Suprapubic skin (tissue), 4 donors: ENCODE measurements around the gene NDUFV3. TPM values are rescaled to one million over a fixed set of nuclear protein-coding genes. Genes with fewer than 3 reads are reported as not detected.

ENCODE experiments used
- DNase-seq, 2 donors: peaks; one replicate each; pipeline ENCODE4 v3.0.0-alpha.2; 2019; ENCODE audit warnings: low spot score in 2 of 2
- H3K27ac ChIP-seq: fragments of 200-600 bp; sonication (generic); one replicate; pipeline ENCODE4 v1.5.1; 2019
- H3K27me3 ChIP-seq: fragments of 200-600 bp; sonication (generic); one replicate; pipeline ENCODE4 v1.5.1; 2019
- H3K36me3 ChIP-seq: fragments of 200-600 bp; sonication (generic); one replicate; pipeline ENCODE4 v1.5.1; 2019
- H3K4me1 ChIP-seq: fragments of 200-600 bp; sonication (generic); one replicate; pipeline ENCODE4 v1.5.1; 2019
- H3K4me3 ChIP-seq: fragments of 200-600 bp; sonication (generic); one replicate; pipeline ENCODE4 v1.5.1; 2019; ENCODE audit warnings: mild to moderate bottlenecking
- H3K9me3 ChIP-seq: fragments of 200-600 bp; sonication (generic); one replicate; pipeline ENCODE4 v1.5.1; 2019
- EP300 ChIP-seq: sonication (generic); formaldehyde crosslinking; IDR thresholded peaks from one replicate; pipeline ENCODE4 v1.6.1; 2017; ENCODE audit warnings: antibody characterized with exemption
- POLR2A ChIP-seq, 2 donors: fragments of 450-650 bp; IDR thresholded peaks; one replicate each; pipeline ENCODE4 v1.6.1; 2017; ENCODE audit warnings: antibody characterized with exemption in 2 of 2, mild to moderate bottlenecking in 2 of 2, moderate library complexity in 2 of 2
- POLR2AphosphoS5 ChIP-seq, 3 donors: sonication (generic); formaldehyde crosslinking; IDR thresholded peaks; one replicate each; pipeline ENCODE4 v1.6.1; 2017; ENCODE audit warnings: antibody characterized with exemption in 3 of 3
- WGBS: methylation state at CpG from one replicate; pipeline ENCODE4 v1.1.5; 2018; 5-methylcytosine and 5-hydroxymethylcytosine counted together
- total RNA-seq, 4 donors: library from RNA; depleted of rRNA; stranded (reverse); fragments of >200 nt; gene quantifications; one replicate each; pipeline ENCODE4 v1.1.0, GENCODE V29; 2016
- TF ChIP-seq, protein P1 (sequence below), 2 donors: fragments of 200-600 bp in 1 of 2; fragments of 450-650 bp in 1 of 2; sonication (generic) in 1 of 2; IDR thresholded peaks; one replicate each; pipeline ENCODE4 v1.5.1; 2016 to 2019; ENCODE audit warnings: antibody characterized with exemption in 2 of 2, mild to moderate bottlenecking in 1 of 2, moderate library complexity in 1 of 2

NDUFV3 gene
- total RNA-seq, 4 donors from 2014 or later: 44.1 to 69.3 (median 60.0) TPM

DNA sequence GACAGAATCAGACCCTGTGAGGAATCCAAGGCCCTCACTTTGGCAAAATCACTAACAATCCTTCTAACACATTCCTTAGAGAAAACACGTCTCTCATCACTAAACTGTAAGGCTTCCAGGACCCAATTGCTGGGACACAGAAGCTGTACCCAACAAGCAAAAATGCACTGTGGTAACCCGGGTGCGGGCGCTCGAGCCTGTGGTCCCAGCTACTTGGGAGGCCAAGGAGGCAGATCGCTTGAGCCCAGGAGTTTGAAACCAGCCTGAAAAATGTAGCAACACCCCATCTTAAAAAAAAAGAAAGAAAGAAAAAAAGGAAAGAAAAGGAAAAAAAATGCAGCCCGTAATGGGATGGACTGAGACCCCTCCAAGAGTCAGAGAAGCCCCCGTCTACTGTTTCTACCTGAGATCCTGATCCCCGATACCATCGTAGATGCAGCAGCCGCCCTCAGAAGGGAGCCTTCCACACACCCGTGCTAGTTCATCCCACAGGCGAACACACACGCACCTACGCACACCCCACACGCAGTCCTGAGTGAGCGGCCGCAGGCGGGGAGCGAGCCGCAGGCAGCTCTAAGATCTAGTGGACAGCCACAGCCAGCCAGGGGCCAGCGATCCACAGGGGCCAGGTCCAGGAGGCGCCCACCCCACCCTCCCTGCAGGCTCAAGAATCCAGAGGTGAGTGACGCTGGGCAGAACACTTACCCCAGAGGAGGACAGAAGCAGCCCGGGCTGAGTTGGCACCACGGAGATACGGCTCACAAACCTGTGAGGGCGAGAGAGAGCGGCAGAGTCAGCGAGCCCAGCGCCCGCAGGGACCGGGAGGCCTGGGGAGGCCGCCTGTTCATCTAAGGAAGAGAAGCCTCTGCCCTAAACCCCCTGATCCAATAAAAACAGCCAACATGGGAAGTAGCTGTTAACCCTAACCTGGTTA is 33.9 kb upstream of the NDUFV3 start:
- H3K9me3 ChIP-seq: no peaks in the 10 kb centered on the region
- TF ChIP-seq POLR2A (IDR thresholded peaks at IDR 0.05) (no peak), EP300 (no peak), POLR2AphosphoS5 (IDR thresholded peaks at IDR 0.05) (no peak)
- TF ChIP-seq, protein P1, sequence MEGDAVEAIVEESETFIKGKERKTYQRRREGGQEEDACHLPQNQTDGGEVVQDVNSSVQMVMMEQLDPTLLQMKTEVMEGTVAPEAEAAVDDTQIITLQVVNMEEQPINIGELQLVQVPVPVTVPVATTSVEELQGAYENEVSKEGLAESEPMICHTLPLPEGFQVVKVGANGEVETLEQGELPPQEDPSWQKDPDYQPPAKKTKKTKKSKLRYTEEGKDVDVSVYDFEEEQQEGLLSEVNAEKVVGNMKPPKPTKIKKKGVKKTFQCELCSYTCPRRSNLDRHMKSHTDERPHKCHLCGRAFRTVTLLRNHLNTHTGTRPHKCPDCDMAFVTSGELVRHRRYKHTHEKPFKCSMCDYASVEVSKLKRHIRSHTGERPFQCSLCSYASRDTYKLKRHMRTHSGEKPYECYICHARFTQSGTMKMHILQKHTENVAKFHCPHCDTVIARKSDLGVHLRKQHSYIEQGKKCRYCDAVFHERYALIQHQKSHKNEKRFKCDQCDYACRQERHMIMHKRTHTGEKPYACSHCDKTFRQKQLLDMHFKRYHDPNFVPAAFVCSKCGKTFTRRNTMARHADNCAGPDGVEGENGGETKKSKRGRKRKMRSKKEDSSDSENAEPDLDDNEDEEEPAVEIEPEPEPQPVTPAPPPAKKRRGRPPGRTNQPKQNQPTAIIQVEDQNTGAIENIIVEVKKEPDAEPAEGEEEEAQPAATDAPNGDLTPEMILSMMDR (IDR thresholded peaks at IDR 0.05): no peak
- peaks cover 9% of the 10 kb centered on the region for H3K4me1 ChIP-seq
- peaks cover 89% of the 10 kb centered on the region for H3K36me3 ChIP-seq
- H3K4me3 ChIP-seq: no peak overlapping the region
- DNase-seq: no peak
- H3K27ac ChIP-seq: no peak overlapping the region
- 90% methylated on average over 33 of the region's 34 CpGs for WGBS
- no peaks in the 10 kb centered on the region for H3K27me3 ChIP-seq

GRCh38 chr21:42859891-42860230 is 33.2 kb upstream of the NDUFV3 start:
- WGBS: no CpG with 5 or more reads among the region's 6 CpGs
- Histone ChIP-seq H3K27me3 (no peaks in the 10 kb centered on the region), H3K27ac (no peak overlapping the region), H3K9me3 (no peaks in the 10 kb centered on the region), H3K36me3 (peaks cover 83% of the 10 kb centered on the region), H3K4me1 (peaks cover 9% of the 10 kb centered on the region), H3K4me3 (no peak overlapping the region)
- TF ChIP-seq POLR2A (IDR thresholded peaks at IDR 0.05) (no peak), EP300 (no peak), POLR2AphosphoS5 (IDR thresholded peaks at IDR 0.05) (no peak)
- TF ChIP-seq, protein P1 (IDR thresholded peaks at IDR 0.05): no peak
- no peak for DNase-seq

- no peaks in the 10 kb centered on the region for H3K9me3 ChIP-seq
- no peak overlapping the region for H3K4me3 ChIP-seq
- TF ChIP-seq, protein P1 (IDR thresholded peaks at IDR 0.05): no peak
- TF ChIP-seq EP300 (no peak), POLR2A (IDR thresholded peaks at IDR 0.05) (no peak), POLR2AphosphoS5 (IDR thresholded peaks at IDR 0.05) (no peak)
- no peak for DNase-seq
- WGBS: 93% methylated on average over 9 of the region's 17 CpGs
- H3K27me3 ChIP-seq: no peaks in the 10 kb centered on the region
- peaks cover 9% of the 10 kb centered on the region for H3K4me1 ChIP-seq
- H3K36me3 ChIP-seq: peaks cover 78% of the 10 kb centered on the region
- no peak overlapping the region for H3K27ac ChIP-seq
Observed at GRCh38 chr21:42860345-42860744, 32.8 kb upstream of the NDUFV3 start.

DNA sequence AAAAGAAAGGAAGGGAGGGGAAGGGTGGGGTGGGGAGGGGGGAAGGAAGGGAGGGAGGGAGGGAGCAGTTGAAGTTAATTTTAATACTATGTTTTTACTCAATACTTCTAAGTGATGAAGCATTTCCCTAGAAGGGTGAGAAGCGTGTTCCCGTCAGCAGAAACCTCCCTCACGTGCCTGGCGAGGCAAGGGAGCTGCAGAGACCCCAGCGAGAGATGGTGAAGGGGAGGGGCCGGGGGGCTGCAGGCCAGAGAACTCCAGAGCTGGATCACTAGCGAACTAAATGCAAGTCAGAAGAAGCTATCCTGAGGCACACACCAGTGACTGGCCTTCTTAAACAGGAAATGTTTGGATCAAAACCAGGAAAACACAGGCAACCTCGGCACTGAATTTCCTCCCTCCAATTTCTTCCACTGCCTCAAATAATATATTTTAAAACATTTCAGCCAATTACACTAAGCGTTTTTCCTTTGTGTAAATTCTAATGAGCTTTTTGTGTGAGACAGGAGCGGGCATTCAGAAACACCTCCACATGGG is 31.7 kb upstream of the NDUFV3 start:
- TF ChIP-seq POLR2A (IDR thresholded peaks at IDR 0.05) (no peak), EP300 (no peak), POLR2AphosphoS5 (IDR thresholded peaks at IDR 0.05) (no peak)
- TF ChIP-seq, protein P1 (IDR thresholded peaks at IDR 0.05): no peak
- Histone ChIP-seq H3K36me3 (peaks cover 68% of the 10 kb centered on the region), H3K27me3 (no peaks in the 10 kb centered on the region), H3K4me3 (no peak overlapping the region), H3K4me1 (peaks cover 9% of the 10 kb centered on the region), H3K9me3 (no peaks in the 10 kb centered on the region), H3K27ac (no peak overlapping the region)
- WGBS: 89% methylated on average over 10 of the region's 10 CpGs
- DNase-seq: no peak

DNA sequence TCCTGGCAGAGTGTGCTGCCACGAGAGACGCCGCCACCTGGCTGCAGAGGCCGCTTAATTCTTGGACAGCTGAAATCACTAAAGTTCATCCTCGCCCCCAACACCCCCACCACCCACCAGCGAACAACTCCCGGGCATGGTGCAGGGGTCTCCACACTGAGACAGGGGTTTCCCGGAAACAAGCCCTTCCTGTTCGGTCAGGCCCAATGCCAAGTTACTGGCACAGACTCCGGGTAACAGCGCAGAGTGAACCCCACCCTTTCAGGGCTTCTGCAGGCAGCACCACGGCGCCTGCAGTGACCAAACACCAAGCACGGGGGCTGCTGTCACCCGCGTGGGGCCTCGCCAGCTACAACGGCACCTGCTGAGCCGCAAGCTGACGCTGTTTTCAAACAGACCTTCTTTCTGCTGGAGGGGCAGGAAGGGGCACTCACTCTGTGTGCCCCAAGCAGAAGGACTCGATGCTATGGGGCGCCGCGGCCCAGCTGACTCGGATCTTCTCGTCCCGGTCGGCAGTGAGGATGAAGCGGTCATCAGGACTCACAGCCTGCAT is 31.2 kb upstream of the NDUFV3 start:
- Histone ChIP-seq H3K27ac (no peak overlapping the region), H3K27me3 (no peaks in the 10 kb centered on the region), H3K4me3 (no peak overlapping the region), H3K4me1 (peaks cover 9% of the 10 kb centered on the region), H3K9me3 (no peaks in the 10 kb centered on the region), H3K36me3 (peaks cover 66% of the 10 kb centered on the region)
- no peak for TF ChIP-seq EP300
- TF ChIP-seq POLR2A (IDR thresholded peaks at IDR 0.05): no peak
- TF ChIP-seq, protein P1 (IDR thresholded peaks at IDR 0.05): no peak
- no peak for TF ChIP-seq POLR2AphosphoS5 (IDR thresholded peaks at IDR 0.05)
- no peak for DNase-seq
- WGBS: 75% methylated on average over 22 of the region's 29 CpGs
